Lung (tissue), 12 donors: Measurements from ENCODE around the gene RNF151. TPM values are rescaled to one million over a fixed set of nuclear protein-coding genes. Genes with fewer than 3 reads are reported as not detected.

ENCODE experiments used
- ATAC-seq: fragments of 200-7000 bp; cut with Tn5 transposase; one replicate; pipeline ENCODE4 v1.9.1; 2020; ENCODE audit warnings: moderate number of reproducible peaks; ENCODE audit not compliant: insufficient read depth, low FRiP score
- DNase-seq, 3 donors: peaks; one replicate each; pipeline ENCODE4 v3.0.0-alpha.2; 2013 to 2017
- H3K27ac ChIP-seq, 2 donors: one replicate each; pipeline ENCODE4 v1.5.1; 2013; ENCODE audit warnings: mild to moderate bottlenecking in 2 of 2, moderate library complexity in 2 of 2, control low read depth in 1 of 2, inconsistent platforms in 1 of 2, low read depth in 1 of 2, low read length in 1 of 2
- H3K27me3 ChIP-seq, 3 donors: one replicate each; pipeline ENCODE4 v1.5.1; 2013; ENCODE audit warnings: low read length in 2 of 3; ENCODE audit not compliant: control insufficient read depth in 3 of 3, insufficient read depth in 3 of 3
- H3K36me3 ChIP-seq, 4 donors: one replicate each; pipeline ENCODE4 v1.5.1; 2013; ENCODE audit warnings: low read length in 4 of 4, mild to moderate bottlenecking in 1 of 4, moderate library complexity in 1 of 4; ENCODE audit not compliant: control insufficient read depth in 4 of 4, insufficient read depth in 4 of 4
- H3K4me1 ChIP-seq, 5 donors: one replicate each; pipeline ENCODE4 v1.5.1; 2013; ENCODE audit warnings: low read length in 5 of 5, mild to moderate bottlenecking in 2 of 5, moderate library complexity in 1 of 5; ENCODE audit not compliant: control insufficient read depth in 5 of 5, insufficient read depth in 5 of 5
- H3K4me3 ChIP-seq: one replicate; pipeline ENCODE4 v1.5.1; 2013; ENCODE audit warnings: mild to moderate bottlenecking, control low read depth, moderate library complexity
- H3K9ac ChIP-seq, 2 donors: one replicate each; pipeline ENCODE4 v1.5.1; 2013; ENCODE audit warnings: low read length in 2 of 2, control low read depth in 1 of 2; ENCODE audit not compliant: insufficient read depth in 1 of 2
- H3K9me3 ChIP-seq, 4 donors: one replicate each; pipeline ENCODE4 v1.5.1; 2013; ENCODE audit warnings: low read length in 3 of 4, mild to moderate bottlenecking in 1 of 4, moderate library complexity in 1 of 4; ENCODE audit not compliant: control insufficient read depth in 4 of 4, insufficient read depth in 3 of 4
- WGBS, 2 donors: extraction: QIAGEN DNeasy Blood & Tissue Kit; methylation state at CpG; one replicate each; pipeline ENCODE4 v1.1.7; 2013; 5-methylcytosine and 5-hydroxymethylcytosine counted together
- polyA plus RNA-seq, 2 donors: library from polyadenylated mRNA; stranded (reverse); fragments of 200-250 nt; gene quantifications; one replicate each; pipeline ENCODE4 v1.2.1, GENCODE V29; 2013
- total RNA-seq, 2 donors: library from RNA; depleted of rRNA in 1 of 2; stranded (reverse); fragments of >200 nt in 1 of 2; gene quantifications; one replicate each; pipeline ENCODE4 v1.2.1, GENCODE V29; 2014 to 2021
- TF ChIP-seq, protein P1 (sequence below): IDR thresholded peaks from 2 replicates; pipeline ENCODE4 v1.5.1; 2012; ENCODE audit warnings: mild to moderate bottlenecking; ENCODE audit errors: control extremely low read depth, extremely low read depth
- donor health status: control.
- donor health status: control.
- donor health status: Bipolar disorder and iron deficiency.
- donor health status: healthy.
- donor health status: DM: yes; HTN: yes; CAD: no.

RNF151 gene
- total and polyA plus RNA-seq, 4 donors: 0.15 TPM; not detected in 3

GRCh38 chr16:2006317-2006716, 39.7 kb downstream of the RNF151 start:
- peaks cover 2 to 27% (median 13%) of the 10 kb centered on the region in 4 donors for H3K36me3 ChIP-seq
- H3K9ac ChIP-seq: no peak overlapping the region
- ATAC-seq: no peak
- peaks cover 0 to 43% (median 21%) of the 10 kb centered on the region in 5 donors for H3K4me1 ChIP-seq
- H3K27me3 ChIP-seq: no peaks in the 10 kb centered on the region
- H3K4me3 ChIP-seq: no peak overlapping the region
- TF ChIP-seq, protein P1, sequence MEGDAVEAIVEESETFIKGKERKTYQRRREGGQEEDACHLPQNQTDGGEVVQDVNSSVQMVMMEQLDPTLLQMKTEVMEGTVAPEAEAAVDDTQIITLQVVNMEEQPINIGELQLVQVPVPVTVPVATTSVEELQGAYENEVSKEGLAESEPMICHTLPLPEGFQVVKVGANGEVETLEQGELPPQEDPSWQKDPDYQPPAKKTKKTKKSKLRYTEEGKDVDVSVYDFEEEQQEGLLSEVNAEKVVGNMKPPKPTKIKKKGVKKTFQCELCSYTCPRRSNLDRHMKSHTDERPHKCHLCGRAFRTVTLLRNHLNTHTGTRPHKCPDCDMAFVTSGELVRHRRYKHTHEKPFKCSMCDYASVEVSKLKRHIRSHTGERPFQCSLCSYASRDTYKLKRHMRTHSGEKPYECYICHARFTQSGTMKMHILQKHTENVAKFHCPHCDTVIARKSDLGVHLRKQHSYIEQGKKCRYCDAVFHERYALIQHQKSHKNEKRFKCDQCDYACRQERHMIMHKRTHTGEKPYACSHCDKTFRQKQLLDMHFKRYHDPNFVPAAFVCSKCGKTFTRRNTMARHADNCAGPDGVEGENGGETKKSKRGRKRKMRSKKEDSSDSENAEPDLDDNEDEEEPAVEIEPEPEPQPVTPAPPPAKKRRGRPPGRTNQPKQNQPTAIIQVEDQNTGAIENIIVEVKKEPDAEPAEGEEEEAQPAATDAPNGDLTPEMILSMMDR: no peak
- no peak for DNase-seq
- no peak overlapping the region for H3K27ac ChIP-seq
- no peaks in the 10 kb centered on the region for H3K9me3 ChIP-seq
- WGBS, 2 donors: 92 to 96% methylated on average over 8 of the region's 8 CpGs

DNA sequence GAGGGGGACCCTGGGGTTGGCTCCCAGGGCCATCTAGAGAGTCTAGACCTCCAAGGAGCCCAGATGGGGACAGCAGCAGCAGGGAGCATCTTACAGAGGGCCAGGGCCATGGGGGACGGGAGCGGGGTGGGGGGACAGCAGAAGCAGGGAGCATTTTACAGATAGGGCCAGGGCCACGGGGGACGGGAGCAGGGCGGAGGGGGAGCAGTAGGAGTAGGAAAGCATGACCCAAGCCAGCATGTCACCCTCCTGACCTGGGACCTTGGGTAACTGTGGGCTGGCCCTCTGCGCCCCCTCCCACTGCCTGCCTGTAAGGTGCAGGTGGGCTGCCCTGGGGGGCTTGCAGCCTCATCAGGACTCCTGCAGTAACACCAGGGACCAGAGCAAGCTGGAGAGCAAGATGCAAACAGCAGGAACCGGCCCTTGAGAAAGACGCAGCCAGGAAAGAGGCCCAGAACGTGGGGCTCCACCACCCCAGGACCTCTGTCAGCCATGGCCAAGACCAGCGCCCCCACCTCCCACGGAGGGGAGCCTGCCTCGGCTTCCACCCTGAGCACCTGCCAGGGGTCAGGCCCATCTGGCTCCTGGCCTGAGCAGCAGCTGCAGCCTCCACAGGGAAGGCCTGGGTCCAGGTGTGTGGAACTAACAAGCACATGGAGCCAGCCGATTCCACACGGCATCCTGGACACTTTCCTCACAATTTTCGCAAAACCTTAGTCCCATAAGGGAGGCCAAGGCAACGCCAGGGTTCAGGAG, 40.6 kb downstream of the RNF151 start:
- WGBS, 2 donors: 69 to 78% methylated on average over 16 of the region's 16 CpGs
- Histone ChIP-seq H3K4me1 (peaks cover 0 to 43% (median 21%) of the 10 kb centered on the region in 5 donors), H3K27me3 (no peaks in the 10 kb centered on the region), H3K9ac (no peak overlapping the region), H3K9me3 (no peaks in the 10 kb centered on the region), H3K36me3 (peaks cover 0 to 18% (median 8%) of the 10 kb centered on the region in 4 donors), H3K4me3 (no peak overlapping the region), H3K27ac (peak overlapping the region in 1 of 2 donors; percentile 55)
- no peak for DNase-seq
- ATAC-seq: no peak
- TF ChIP-seq, protein P1: no peak

DNA sequence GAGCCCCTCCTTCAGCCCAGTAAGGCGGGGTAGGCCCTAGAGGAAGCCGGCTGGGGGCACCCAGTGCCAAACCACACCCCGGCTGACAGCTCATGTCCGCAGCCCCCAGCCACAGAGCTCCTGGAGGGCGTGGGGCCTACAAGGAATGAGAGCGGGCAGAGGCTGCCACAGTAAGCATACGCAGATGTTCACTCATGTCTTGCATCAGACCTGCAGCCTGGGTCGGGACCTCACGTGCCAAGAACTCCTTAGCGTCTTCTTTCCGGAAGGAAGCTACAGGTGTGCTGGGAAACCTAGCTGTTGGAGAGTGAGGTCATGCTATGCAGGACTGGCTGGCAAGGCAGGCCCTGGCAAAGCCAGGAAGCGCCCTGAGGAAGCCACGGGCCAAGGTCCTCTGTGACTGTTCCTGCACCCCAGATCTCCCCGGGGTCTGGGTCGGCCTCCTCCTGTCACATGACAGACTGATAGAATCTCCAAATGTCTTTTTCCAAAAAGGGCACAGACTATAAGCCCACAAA, 41.4 kb downstream of the RNF151 start:
- TF ChIP-seq, protein P1: no peak

More for the DNA sequence above, 41.4 kb downstream of the RNF151 start:
- Histone ChIP-seq H3K9me3 (no peaks in the 10 kb centered on the region), H3K27me3 (no peaks in the 10 kb centered on the region), H3K27ac (peak overlapping the region in 1 of 2 donors; percentile 55), H3K4me3 (peak overlapping the region; percentile 22), H3K4me1 (peaks cover 0 to 43% (median 21%) of the 10 kb centered on the region in 5 donors), H3K9ac (peak overlapping the region in 1 of 2 donors; percentile 34), H3K36me3 (peaks cover 0 to 10% (median 4%) of the 10 kb centered on the region in 4 donors)
- DNase-seq: no peak
- ATAC-seq: no peak
- WGBS, 2 donors: 14 to 25% methylated on average over 15 of the region's 15 CpGs
